ENCODE data around the gene PFKFB4.
A peak's percentile ranks its signal among the peaks of the same experiment; 100 is the strongest.
"Not testable (repeated sequence)": the region's sequence is repeated elsewhere in the genome, so short reads cannot be mapped to it uniquely, and the experiment has no call there.

PFKFB4 gene

DNA sequence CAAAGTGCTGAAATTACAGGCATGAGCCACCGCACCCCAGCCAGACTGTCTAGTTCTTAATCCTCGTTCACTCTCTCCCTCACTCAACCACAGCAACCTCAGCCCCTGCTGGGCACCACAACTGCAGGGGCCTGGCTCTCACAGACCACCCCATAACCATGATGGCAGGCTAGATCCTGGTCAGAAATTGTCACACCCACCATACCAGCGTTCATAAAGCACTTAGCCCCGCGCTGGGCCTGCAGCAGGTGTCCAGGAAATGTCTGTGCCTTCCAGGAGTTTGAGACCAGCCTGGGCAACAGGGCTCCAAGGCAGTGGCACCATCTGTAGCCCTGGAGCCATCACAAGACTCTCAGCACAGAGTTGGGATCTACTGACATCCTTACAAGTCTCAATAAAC lies 54.5 kb downstream of the PFKFB4 start:
- H3K27me3 ChIP-seq (ENCODE audit: insufficient read depth, low read depth, severe bottlenecking), result no peaks in the 10 kb centered on the region
- no peaks in the 10 kb centered on the region for H3K36me3 ChIP-seq
- peaks cover 3% of the 10 kb centered on the region for H3K9me3 ChIP-seq (ENCODE audit: severe bottlenecking)
- no peak overlapping the region for H3K27ac ChIP-seq
- no peak overlapping the region for H3K4me3 ChIP-seq (ENCODE audit: low read depth, low read length)
- no peak for TF ChIP-seq CTCF (IDR thresholded peaks at IDR 0.05; ENCODE audit: low read depth, low read length)
- no peak for DNase-seq

DNA sequence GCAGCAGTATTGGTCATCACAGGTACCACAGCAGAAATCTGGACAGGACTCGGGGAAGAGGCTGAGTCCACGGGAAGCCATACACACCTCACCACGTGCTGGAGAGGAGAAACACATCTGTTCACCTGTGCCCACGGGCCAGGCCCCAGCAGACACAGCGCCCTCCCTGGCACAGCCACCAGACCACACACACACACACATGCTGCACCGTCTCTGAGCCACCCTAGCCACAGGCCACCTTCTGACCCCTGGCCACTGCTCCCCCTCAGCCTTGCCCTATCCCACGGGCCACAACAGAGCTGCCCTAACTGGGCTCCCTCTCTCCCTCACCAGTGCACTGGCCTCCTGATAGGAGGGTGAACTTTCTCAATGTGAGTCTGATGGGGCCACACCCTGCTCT lies 55.4 kb downstream of the PFKFB4 start:
- Histone ChIP-seq H3K9me3 (ENCODE audit: severe bottlenecking) (peaks cover 3% of the 10 kb centered on the region), H3K27me3 (ENCODE audit: insufficient read depth, low read depth, severe bottlenecking) (no peaks in the 10 kb centered on the region), H3K4me3 (ENCODE audit: low read depth, low read length) (no peak overlapping the region), H3K36me3 (no peaks in the 10 kb centered on the region), H3K27ac (no peak overlapping the region)
- TF ChIP-seq CTCF (IDR thresholded peaks at IDR 0.05; ENCODE audit: low read depth, low read length), result no peak
- DNase-seq, result no peak

DNA sequence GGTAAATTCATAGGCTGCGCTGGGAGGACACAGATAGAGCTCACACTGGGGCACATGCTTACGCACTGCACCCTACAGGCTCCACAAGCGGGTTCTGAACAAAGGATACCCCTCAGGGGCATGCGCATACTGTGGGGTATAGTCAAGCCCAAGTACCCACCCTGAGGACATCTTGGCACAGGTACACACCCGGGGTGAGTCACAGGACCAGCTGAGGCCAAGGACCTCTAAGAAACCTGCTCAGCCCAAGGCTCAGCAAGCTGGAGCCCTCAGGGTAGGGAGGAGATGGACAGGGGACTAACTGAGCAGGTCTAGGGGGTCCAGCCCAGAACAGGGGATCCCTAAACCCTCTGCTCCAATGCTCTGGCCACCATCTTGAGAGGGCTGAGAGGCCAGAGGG lies 55.9 kb downstream of the PFKFB4 start:
- no peak for TF ChIP-seq CTCF (IDR thresholded peaks at IDR 0.05; ENCODE audit: low read depth, low read length)
- Histone ChIP-seq H3K9me3 (ENCODE audit: severe bottlenecking) (peaks cover 3% of the 10 kb centered on the region), H3K4me3 (ENCODE audit: low read depth, low read length) (no peak overlapping the region), H3K27ac (no peak overlapping the region), H3K27me3 (ENCODE audit: insufficient read depth, low read depth, severe bottlenecking) (no peaks in the 10 kb centered on the region), H3K36me3 (no peaks in the 10 kb centered on the region)
- no peak for DNase-seq

DNA sequence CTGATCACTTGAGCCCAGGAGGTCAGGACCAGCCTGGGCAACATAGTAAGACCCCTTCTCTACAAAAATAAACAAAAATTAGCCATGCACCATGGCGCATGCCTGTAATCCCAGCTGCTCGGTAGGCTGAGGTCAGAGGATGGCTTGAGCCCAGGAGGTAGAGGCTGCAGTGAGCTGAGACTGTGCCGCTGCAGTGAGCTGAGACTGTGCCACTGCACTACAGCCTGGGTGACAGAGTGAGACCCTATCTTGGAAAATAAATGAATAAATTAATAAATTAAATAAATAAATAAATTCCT lies 63.5 kb downstream of the PFKFB4 start:
- H3K9me3 ChIP-seq (ENCODE audit: severe bottlenecking), result peaks cover 1% of the 10 kb centered on the region
- H3K36me3 ChIP-seq, result no peaks in the 10 kb centered on the region
- peak; percentile 38 for DNase-seq
- no peaks in the 10 kb centered on the region for H3K27me3 ChIP-seq (ENCODE audit: insufficient read depth, low read depth, severe bottlenecking)
- H3K27ac ChIP-seq, result peak overlapping the region; percentile 75
- H3K4me3 ChIP-seq (ENCODE audit: low read depth, low read length), result peak overlapping the region; percentile 37; the same call in 1 of the 2 replicates
- TF ChIP-seq CTCF (IDR thresholded peaks at IDR 0.05; ENCODE audit: low read depth, low read length), result no peak

GRCh38 chr3:48492461-48493202 lies 64.0 kb downstream of the PFKFB4 start:
- H3K9me3 ChIP-seq (ENCODE audit: severe bottlenecking), result no peaks in the 10 kb centered on the region
- H3K4me3 ChIP-seq (ENCODE audit: low read depth, low read length), result peak overlapping the region; percentile 37
- DNase-seq, result peak; percentile 79
- no peaks in the 10 kb centered on the region for H3K36me3 ChIP-seq
- TF ChIP-seq CTCF (IDR thresholded peaks at IDR 0.05; ENCODE audit: low read depth, low read length), result no peak
- H3K27me3 ChIP-seq (ENCODE audit: insufficient read depth, low read depth, severe bottlenecking), result no peaks in the 10 kb centered on the region
- H3K27ac ChIP-seq, result peak overlapping the region; percentile 75

- no peak for TF ChIP-seq CTCF (IDR thresholded peaks at IDR 0.05; ENCODE audit: low read depth, low read length)
- Histone ChIP-seq H3K27ac (no peak overlapping the region), H3K4me3 (ENCODE audit: low read depth, low read length) (no peak overlapping the region), H3K27me3 (ENCODE audit: insufficient read depth, low read depth, severe bottlenecking) (no peaks in the 10 kb centered on the region), H3K9me3 (ENCODE audit: severe bottlenecking) (no peaks in the 10 kb centered on the region), H3K36me3 (no peaks in the 10 kb centered on the region)
- no peak for DNase-seq
These were observed 69.7 kb downstream of the PFKFB4 start for GRCh38 chr3:48486952-48487351.

- not testable (repeated sequence) for H3K36me3 ChIP-seq; H3K27ac ChIP-seq; DNase-seq; H3K27me3 ChIP-seq (ENCODE audit: insufficient read depth, low read depth, severe bottlenecking); H3K4me3 ChIP-seq (ENCODE audit: low read depth, low read length); H3K9me3 ChIP-seq (ENCODE audit: severe bottlenecking)
These were observed 73.8 kb downstream of the PFKFB4 start for GRCh38 chr3:48482822-48483221.

- not testable (repeated sequence) for H3K27ac ChIP-seq; H3K27me3 ChIP-seq (ENCODE audit: insufficient read depth, low read depth, severe bottlenecking); H3K9me3 ChIP-seq (ENCODE audit: severe bottlenecking); H3K4me3 ChIP-seq (ENCODE audit: low read depth, low read length); H3K36me3 ChIP-seq; DNase-seq
These were observed 75.7 kb downstream of the PFKFB4 start for GRCh38 chr3:48480891-48481290.

Data from WERI-Rb-1 (cell line).